MV-4-11 (cell line): ENCODE results near the gene MOXD1.

Experiments used
- DNase-seq: peaks from one replicate; lab custom pipeline; 2025; lab: John Stamatoyannopoulos, UW

The MOXD1 gene

GRCh38 chr6:132400883-132401617 lies at the start of gene MOXD1:
Gene MOXD1 (minus strand): TSS chr6:132401475. CDS start chr6:132401426, 49 bp downstream.
- no peak for DNase-seq

GRCh38 chr6:132446855-132447241 lies 45.6 kb upstream of the MOXD1 start:
- DNase-seq: no peak

DNA sequence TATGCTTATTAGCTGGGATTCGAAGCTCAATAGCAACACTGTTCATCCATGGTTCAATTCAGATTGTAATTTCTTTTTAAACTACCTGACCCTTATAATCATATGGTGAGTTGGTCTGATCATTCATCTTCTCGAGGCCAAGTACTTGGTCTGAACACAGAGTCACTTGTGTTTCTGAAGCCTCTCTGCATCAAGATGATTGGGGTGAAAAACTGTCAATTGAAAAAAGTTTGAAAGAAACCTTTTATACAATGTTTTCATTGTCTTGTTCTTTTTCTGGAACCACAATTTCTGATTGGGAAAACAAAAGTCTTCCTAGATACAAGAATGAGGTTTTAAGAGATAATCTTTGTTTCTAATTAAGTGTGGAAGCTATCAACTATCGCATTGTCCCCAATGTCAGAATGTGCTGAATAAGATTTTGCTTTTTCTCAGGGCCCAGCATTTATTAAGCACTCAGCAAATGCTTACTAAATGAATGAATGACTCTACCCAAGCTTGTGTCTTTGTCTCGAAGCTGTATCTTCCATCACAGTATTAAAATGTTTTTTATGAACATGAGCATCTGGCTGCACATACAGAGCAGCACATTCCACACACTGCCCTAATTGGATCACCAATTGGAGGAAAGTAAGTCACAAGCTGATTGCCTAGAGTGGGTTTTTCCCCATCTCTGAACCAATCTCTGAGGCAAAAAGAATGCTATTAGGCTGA lies 45.0 kb upstream of the MOXD1 start:
- DNase-seq: no peak

DNA sequence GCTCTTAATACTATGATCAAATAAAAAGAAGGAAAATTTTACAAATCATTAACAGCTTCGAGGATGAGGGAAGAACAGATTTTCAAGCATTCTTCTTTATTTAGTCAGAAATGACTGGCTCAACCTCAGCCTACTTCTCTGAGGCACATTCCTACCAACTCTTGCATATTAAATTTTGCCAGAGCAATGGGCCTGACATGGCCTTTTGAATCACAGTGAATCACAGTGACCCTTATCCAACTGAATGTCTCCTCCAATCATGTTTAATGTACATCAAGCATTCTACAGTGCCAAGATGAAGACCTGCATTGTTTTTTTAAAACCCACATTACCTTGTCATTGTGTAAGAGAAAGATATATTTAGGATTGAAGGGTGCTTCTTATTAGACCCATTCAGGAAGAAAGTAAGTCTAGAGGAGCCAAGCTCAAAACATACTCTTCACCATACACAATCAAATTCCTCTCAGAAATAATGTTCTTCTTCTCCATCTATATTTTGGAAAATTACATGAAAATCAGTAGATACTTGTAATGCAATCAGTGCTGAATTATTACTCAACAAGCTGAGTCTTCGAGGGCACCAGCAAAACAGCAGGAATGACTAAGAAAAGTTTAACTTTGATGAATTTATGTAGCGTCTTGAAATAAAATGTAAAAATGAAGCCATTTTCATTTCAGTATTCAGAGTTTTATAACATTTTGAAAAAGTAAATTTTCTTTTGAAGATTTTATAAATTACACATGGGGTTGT lies 44.1 kb upstream of the MOXD1 start:
- DNase-seq: no peak

GRCh38 chr6:132443206-132443605 lies 41.9 kb upstream of the MOXD1 start:
- no peak for DNase-seq

DNA sequence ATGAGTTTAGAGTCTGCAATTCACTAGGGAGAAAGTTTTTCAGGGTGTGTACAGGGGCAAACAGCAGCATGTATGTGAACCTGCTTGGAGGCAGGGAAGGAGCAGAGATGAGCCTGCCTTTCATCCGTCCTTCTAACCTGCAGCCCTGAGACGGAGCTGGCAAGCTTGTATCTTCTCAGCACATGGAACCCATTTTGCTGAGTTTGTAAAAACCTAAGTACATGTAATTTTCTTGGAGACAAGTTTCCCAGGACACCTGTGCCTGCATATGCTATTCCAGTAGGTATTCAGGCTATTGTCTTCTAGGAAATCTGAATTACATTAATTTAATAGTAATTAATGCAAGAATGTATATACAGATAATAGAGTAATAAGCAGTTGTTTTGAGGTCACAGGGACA lies 28.8 kb upstream of the MOXD1 start:
- no peak for DNase-seq

- DNase-seq: no peak
These were observed 23.9 kb upstream of the MOXD1 start for GRCh38 chr6:132425176-132425575.

GRCh38 chr6:132423839-132424238 lies 22.6 kb upstream of the MOXD1 start:
- no peak for DNase-seq

GRCh38 chr6:132418235-132418965 lies 17.1 kb upstream of the MOXD1 start:
- no peak for DNase-seq

DNA sequence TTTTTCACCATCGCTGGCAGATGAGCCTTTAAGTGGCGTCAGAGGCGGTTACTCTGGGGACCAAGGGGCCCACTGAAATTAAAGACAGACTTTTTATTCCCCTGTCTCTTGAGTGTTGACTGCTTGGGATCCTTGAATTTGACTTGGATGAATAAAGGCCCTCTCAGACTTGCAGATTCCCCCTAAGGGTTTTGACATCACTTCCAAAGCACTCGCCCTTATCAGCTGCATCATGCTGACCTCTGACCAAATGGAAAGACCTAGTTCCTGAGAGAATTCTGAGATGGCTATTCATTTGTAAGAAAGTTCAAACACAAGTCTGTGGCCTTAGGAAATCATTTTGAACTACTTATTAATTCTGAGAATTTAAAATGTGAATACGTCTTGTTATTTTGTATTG lies 13.5 kb upstream of the MOXD1 start:
- no peak for DNase-seq

DNA sequence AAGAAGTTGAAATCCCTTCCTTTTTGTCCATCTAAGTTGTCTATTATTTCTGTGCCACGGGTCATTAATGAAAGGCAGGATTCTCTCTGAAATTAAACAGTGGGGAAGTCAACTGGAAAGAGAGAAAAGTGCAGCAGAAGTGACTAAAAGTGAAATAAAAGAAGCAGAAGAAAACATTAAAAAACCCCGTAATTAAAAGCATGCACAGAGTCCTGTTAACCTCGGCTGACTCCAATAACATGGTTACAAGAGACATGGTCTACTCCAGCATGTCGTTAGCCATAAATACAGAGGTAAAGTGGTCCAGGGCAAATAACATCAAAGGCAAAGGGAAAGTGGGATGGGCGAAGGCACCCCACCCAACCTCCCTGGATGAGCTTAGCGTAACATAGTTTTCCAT lies 13.0 kb upstream of the MOXD1 start:
- DNase-seq: no peak

DNA sequence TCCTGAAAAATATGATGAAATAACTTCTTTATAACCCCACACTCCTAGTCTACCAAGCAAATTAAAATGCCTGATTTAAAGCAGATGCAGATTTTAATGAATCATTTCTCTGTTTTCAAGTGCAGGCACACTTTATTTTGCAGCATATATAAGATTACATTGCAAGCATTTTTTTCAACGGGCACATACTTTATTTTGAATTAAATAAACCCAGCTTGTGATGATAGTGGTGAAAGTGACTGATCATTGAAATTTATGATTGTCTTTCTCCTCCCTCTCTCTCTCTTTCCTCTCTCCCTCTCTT lies 12.2 kb upstream of the MOXD1 start:
- no peak for DNase-seq

GRCh38 chr6:132412656-132413498 lies 11.6 kb upstream of the MOXD1 start:
- DNase-seq: no peak

DNA sequence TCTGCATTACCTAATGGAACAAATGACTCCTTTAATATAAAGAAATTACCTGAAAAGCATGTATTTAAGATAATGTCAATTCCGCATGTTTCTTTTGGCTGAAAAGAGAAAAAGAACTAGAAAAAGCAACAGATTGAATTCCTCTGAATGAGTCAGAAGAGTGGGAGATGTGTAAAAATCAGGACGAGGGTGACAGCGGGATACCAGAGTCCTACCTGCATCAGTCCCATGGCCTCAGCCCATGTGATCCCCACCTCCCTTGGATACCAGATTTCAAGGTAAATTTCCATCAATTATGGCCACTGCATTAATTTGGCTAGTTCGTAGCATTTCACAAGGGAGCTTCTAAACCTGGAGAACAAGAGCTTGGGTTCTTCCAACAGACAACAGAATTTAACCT lies 10.0 kb upstream of the MOXD1 start:
- DNase-seq: no peak

DNA sequence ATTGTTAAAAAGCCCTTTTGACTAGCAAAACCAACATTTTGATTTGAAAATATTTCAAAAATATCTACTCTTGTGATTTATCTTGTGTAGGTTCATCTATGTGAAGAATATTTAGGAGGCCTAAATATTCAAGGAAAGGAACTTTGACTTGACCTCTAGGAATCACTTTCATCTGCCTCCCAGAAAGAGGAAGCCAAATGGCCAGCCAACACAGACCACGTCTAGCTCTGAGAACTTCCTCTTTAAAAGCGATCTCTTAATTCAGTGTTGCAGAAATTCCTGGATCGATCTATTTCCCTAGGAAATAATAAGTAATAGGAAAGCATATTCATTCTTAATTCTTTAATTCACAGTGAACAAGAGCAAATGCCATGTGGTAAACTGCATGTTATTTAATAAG lies 9.6 kb upstream of the MOXD1 start:
- DNase-seq: peak; percentile 77

DNA sequence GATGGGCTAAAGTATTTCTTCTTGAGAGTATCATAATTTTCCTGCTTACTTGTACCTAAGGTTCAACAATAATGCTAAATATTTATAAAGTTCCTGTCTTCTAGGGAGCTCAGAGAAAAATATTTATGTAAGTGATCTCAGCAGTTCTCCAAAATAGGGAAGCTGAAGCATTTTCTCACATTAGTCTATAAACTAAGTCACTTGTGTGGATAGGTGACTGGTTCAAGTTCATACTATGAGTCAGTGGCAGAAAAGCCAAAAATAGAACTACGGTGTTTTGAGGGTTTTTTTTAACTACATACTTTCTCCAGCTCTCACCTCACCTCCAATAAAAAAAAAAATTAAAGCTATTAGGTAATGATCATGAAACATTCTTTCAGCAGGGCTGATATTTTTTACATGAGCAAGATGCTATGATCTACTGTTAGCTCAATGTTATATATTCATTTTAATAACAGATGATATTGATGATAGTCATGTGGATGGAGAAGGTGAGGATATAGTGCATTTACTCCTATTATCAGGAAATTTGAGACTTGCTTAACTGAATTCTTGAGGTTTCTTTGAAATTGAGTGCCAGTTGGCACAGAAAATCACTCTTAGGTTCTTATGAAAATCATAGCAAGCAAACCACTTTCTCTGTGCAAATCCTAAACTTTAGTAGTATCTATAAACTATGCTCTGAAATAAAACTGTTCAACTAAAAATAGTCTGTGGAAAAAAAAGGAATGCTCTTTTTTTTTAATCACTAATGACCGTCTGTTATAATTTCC lies 4.1 kb upstream of the MOXD1 start:
- no peak for DNase-seq

GRCh38 chr6:132404736-132405135 lies 3.5 kb upstream of the MOXD1 start:
- DNase-seq: no peak

DNA sequence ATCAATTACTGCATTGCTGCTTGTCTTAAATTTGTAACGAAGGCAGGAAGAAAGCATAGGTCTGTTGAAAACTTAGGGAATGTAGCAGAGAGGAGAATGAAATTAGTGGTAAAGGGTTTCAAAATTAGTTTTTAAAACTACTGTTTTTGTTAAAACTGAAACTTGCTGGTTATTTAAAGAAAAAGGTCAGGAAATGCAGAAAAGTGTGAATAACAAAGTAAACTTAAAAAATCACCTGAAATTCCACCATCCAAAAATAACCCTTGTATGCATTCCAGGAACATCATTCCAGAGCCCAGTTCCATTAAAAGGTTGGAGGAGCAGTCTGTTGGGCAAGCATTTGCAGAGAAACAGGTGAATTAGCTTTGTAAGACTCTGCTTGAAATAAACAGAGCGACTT lies 3.1 kb upstream of the MOXD1 start:
- DNase-seq: no peak

DNA sequence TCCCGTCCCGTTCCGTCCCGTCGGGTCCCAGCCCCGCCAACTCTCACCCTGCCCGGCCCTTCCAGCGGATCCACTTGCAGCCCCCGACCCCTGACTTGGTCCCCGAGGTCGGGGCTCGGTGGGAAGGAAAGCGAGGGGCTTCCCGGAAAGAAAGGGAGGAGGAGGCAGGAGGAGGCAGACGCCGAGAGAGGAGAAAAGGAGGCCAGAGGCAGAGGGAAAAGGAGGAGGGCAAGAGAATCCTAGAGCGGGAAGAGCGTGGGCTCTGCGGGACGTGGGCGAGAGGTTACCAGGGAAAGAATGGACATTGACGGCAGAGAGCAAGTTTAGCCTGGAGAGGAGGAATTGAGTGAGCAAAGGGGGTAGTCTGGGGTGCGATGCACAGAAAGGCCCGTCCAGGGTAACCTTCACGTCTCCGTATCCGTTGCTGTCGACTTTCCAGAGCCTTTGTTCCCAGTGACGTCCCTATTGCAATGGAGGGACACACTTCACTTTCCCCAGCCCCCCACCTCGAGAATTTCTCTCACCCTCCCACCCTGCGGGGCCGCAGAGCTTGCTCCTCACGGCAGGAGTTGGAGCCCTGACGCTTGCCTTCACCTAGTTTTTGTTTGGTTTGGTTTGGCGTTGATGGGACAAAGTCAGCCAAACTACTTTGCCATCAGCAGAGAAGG lies 477 bp upstream of the MOXD1 start:
- no peak for DNase-seq

GRCh38 chr6:132400555-132400882 lies 756 bp downstream of the MOXD1 start:
- no peak for DNase-seq
